ENCODE results near the gene POC1A.

- TF ChIP-seq POLR2AphosphoS5 (IDR thresholded peaks at IDR 0.05) (no peak), CTCF (IDR thresholded peaks at IDR 0.05) (no peak), POLR2A (IDR thresholded peaks at IDR 0.05) (no peak), EP300 (IDR thresholded peaks at IDR 0.05) (no peak)
These were observed 116.0 kb downstream of the POC1A start for GRCh38 chr3:52038227-52038626.
